Esophagus squamous epithelium (tissue), 5 donors: ENCODE results near the gene PTOV1. TPM values are rescaled to one million over a fixed set of nuclear protein-coding genes. Genes with fewer than 3 reads are reported as not detected.

Source experiments
- DNase-seq: peaks from one replicate; lab custom pipeline; 2025; lab: John Stamatoyannopoulos, UW
- H3K27ac ChIP-seq, 4 donors: fragments of 200-600 bp; sonication (generic); one replicate each; pipeline ENCODE4 v1.5.1; 2016 to 2019; ENCODE audit warnings: mild to moderate bottlenecking in 1 of 4
- H3K27me3 ChIP-seq, 4 donors: fragments of 200-600 bp; sonication (generic); 1 replicate in 3 of 4; 2 replicates in 1 of 4; pipeline versions ENCODE4 v1.5.1 to v1.6.0; 2017 to 2021; ENCODE audit warnings: antibody characterized with exemption in 1 of 4
- H3K36me3 ChIP-seq, 3 donors: fragments of 200-600 bp; sonication (generic); one replicate each; pipeline ENCODE4 v1.5.1; 2016 to 2019
- H3K4me1 ChIP-seq, 3 donors: fragments of 200-600 bp; sonication (generic); one replicate each; pipeline ENCODE4 v1.5.1; 2017 to 2019
- H3K4me3 ChIP-seq, 4 donors: fragments of 200-600 bp; sonication (generic); 1 replicate in 3 of 4; 2 replicates in 1 of 4; pipeline ENCODE4 v1.5.1; 2016 to 2019; ENCODE audit warnings: mild to moderate bottlenecking in 2 of 4, moderate library complexity in 1 of 4
- H3K9me3 ChIP-seq, 3 donors: fragments of 200-600 bp; sonication (generic); one replicate each; pipeline ENCODE4 v1.5.1; 2016 to 2019
- POLR2A ChIP-seq, 4 donors: fragments of 450-650 bp; IDR thresholded peaks; one replicate each; pipeline ENCODE4 v1.6.1; 2017; ENCODE audit warnings: antibody characterized with exemption in 4 of 4, mild to moderate bottlenecking in 4 of 4, moderate library complexity in 3 of 4
- WGBS, 2 donors: methylation state at CpG; one replicate each; pipeline ENCODE4 v1.1.5; 2018; 5-methylcytosine and 5-hydroxymethylcytosine counted together
- intact Hi-C: fragments of 100-400 bp; cut with DNase I; formaldehyde crosslinking; loops from one replicate; pipeline ENCODE4 v1.15.0; 2022
- total RNA-seq, 4 donors: library from RNA; depleted of rRNA; stranded (reverse); fragments of >200 nt; gene quantifications; one replicate each; pipeline ENCODE4 v1.1.0, GENCODE V29; 2016
- TF ChIP-seq, protein P1 (sequence below), 6 experiments: fragments of 450-650 bp in 4 of 6; fragments of 200-600 bp in 2 of 6; sonication (generic) in 2 of 6; IDR thresholded peaks; one replicate each; pipeline ENCODE4 v1.5.1; 2016 to 2019; ENCODE audit warnings: antibody characterized with exemption in 6 of 6, mild to moderate bottlenecking in 4 of 6, moderate library complexity in 4 of 6
- donor health status: DM: yes; HTN: yes; CAD: no.

Gene PTOV1
- total RNA-seq, 4 donors from 2014 or later: 31.3 to 57.0 (median 45.2) TPM

- no peak overlapping the region for H3K4me3 ChIP-seq
- WGBS, 2 donors: 78 to 87% methylated on average over 8 to 11 of the region's 17 CpGs
- peaks cover 0 to 21% (median 0%) of the 10 kb centered on the region in 4 donors for H3K27me3 ChIP-seq
Observed at GRCh38 chr19:49894879-49895565, 44.1 kb downstream of the PTOV1 start.

GRCh38 chr19:49895566-49896297 is 44.8 kb downstream of the PTOV1 start:
- 15 to 83% methylated on average over 1 to 3 of the region's 17 CpGs for WGBS, 2 donors
- DNase-seq: no peak
- Histone ChIP-seq H3K9me3 (no peaks in the 10 kb centered on the region), H3K4me1 (peaks cover 3 to 29% (median 9%) of the 10 kb centered on the region in 3 donors), H3K27me3 (peaks cover 0 to 14% (median 0%) of the 10 kb centered on the region in 4 donors), H3K4me3 (no peak overlapping the region), H3K36me3 (no peaks in the 10 kb centered on the region), H3K27ac (no peak overlapping the region)
- no peak for TF ChIP-seq POLR2A (IDR thresholded peaks at IDR 0.05)
- TF ChIP-seq, protein P1, sequence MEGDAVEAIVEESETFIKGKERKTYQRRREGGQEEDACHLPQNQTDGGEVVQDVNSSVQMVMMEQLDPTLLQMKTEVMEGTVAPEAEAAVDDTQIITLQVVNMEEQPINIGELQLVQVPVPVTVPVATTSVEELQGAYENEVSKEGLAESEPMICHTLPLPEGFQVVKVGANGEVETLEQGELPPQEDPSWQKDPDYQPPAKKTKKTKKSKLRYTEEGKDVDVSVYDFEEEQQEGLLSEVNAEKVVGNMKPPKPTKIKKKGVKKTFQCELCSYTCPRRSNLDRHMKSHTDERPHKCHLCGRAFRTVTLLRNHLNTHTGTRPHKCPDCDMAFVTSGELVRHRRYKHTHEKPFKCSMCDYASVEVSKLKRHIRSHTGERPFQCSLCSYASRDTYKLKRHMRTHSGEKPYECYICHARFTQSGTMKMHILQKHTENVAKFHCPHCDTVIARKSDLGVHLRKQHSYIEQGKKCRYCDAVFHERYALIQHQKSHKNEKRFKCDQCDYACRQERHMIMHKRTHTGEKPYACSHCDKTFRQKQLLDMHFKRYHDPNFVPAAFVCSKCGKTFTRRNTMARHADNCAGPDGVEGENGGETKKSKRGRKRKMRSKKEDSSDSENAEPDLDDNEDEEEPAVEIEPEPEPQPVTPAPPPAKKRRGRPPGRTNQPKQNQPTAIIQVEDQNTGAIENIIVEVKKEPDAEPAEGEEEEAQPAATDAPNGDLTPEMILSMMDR (IDR thresholded peaks at IDR 0.05): no peak
- intact Hi-C loops: no loop called here

More at GRCh38 chr19:49894879-49895565, 44.1 kb downstream of the PTOV1 start:
- TF ChIP-seq, protein P1 (IDR thresholded peaks at IDR 0.05): no peak
- no peak for TF ChIP-seq POLR2A (IDR thresholded peaks at IDR 0.05)
- intact Hi-C loops: no loop called here
- H3K27ac ChIP-seq: no peak overlapping the region
- no peak for DNase-seq
- no peaks in the 10 kb centered on the region for H3K9me3 ChIP-seq
- H3K4me1 ChIP-seq: peaks cover 10 to 36% (median 16%) of the 10 kb centered on the region in 3 donors
- no peaks in the 10 kb centered on the region for H3K36me3 ChIP-seq

- H3K27me3 ChIP-seq: peaks cover 0 to 7% (median 0%) of the 10 kb centered on the region in 4 donors
- peak within 1 kb of the TSS in 1 of 4 donors; percentile 43 for H3K4me3 ChIP-seq
- no peak for DNase-seq
- TF ChIP-seq POLR2A (IDR thresholded peaks at IDR 0.05): no peak
- TF ChIP-seq, protein P1 (IDR thresholded peaks at IDR 0.05): no peak
- H3K9me3 ChIP-seq: no peaks in the 10 kb centered on the region
- intact Hi-C loops: no loop called here
- no peaks in the 10 kb centered on the region for H3K36me3 ChIP-seq
- peaks cover 3 to 24% (median 9%) of the 10 kb centered on the region in 3 donors for H3K4me1 ChIP-seq
- peak within 1 kb of the TSS in 3 of 4 donors; percentile 26 to 75 (median 59) for H3K27ac ChIP-seq
- 25 to 31% methylated on average over 8 to 13 of the region's 20 CpGs for WGBS, 2 donors
Observed at GRCh38 chr19:49896863-49897621, 46.1 kb downstream of the PTOV1 start, which contains the start of gene IL4I1. TSS of gene IL4I1 (minus strand) at chr19:49896887. CDS start at chr19:49896160, 727 bp downstream.

DNA sequence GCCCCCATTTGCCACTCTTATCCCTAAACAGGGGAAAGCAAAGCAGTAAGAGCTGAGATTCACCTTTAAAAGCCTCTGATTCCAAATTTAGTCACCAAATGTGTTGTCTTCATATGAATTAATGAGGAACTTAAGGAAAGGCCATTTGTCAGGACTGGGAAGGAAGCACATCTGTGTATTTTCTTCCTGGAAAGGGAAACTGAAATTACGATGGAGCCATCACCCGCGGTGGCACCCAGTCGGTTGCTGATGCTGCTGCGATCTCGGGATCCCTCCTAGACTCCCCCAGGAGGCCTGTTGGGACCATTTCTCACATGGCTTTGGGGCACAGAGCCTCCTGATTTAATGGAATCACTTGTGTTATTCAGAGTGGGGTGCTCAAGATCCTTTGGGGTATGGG is 53.2 kb downstream of the PTOV1 start:
- 56 to 63% methylated on average over 6 of the region's 6 CpGs for whole genome bisulfite sequencing, 2 donors
- intact Hi-C loops: no loop called here

More for the DNA sequence above, 53.2 kb downstream of the PTOV1 start:
- Histone ChIP-seq H3K4me3 (no peak overlapping the region), H3K27ac (no peak overlapping the region), H3K27me3 (no peaks in the 10 kb centered on the region), H3K36me3 (peaks cover 13 to 31% (median 16%) of the 10 kb centered on the region in 3 donors), H3K4me1 (no peaks in the 10 kb centered on the region), H3K9me3 (no peaks in the 10 kb centered on the region)
- TF ChIP-seq, protein P1 (IDR thresholded peaks at IDR 0.05): no peak
- TF ChIP-seq POLR2A (IDR thresholded peaks at IDR 0.05): no peak
- no peak for DNase-seq
